Measurements from ENCODE around the gene CC2D2B. TPM values are rescaled to one million over a fixed set of nuclear protein-coding genes. Genes with fewer than 3 reads are reported as not detected.
"Not testable (repeated sequence)": the region's sequence is repeated elsewhere in the genome, so short reads cannot be mapped to it uniquely, and the experiment has no call there.

The CC2D2B gene
- total and polyA plus RNA-seq, 2 experiments from 2014 or later: 0.39 TPM; not detected in 1

GRCh38 chr10:96043893-96044715 lies 136.3 kb downstream of the CC2D2B start:
- no peaks in the 10 kb centered on the region for H3K27me3 ChIP-seq (replicated peaks; ENCODE audit: insufficient read depth)
- H4K20me1 ChIP-seq (ENCODE audit: insufficient read depth): no peaks in the 10 kb centered on the region
- WGBS, 2 experiments (ENCODE audit: low coverage in 1 of 2, low lambda C conversion rate in 2 of 2, missing lambda C conversion rate in 2 of 2): 1 to 3% methylated on average over 46 to 49 of the region's 58 CpGs
- peaks cover 48% of the 10 kb centered on the region for H3K79me2 ChIP-seq (ENCODE audit: insufficient read depth)
- peaks cover 11% of the 10 kb centered on the region for H3K4me1 ChIP-seq (ENCODE audit: insufficient read depth)
- H3K9me2 ChIP-seq (ENCODE audit: insufficient read depth): no peaks in the 10 kb centered on the region
- peak overlapping the region; percentile 78 for H3K4me3 ChIP-seq
- H3K27ac ChIP-seq: peak overlapping the region; percentile 77
- TF ChIP-seq EZH2 (IDR thresholded peaks at IDR 0.05; ENCODE audit: insufficient read depth, poor library complexity, severe bottlenecking) (no peak), EZH2phosphoT487 (IDR thresholded peaks at IDR 0.05; ENCODE audit: insufficient read depth, low read depth) (no peak)
- H2AFZ ChIP-seq: peak overlapping the region; percentile 91
- H3F3A ChIP-seq (ENCODE audit: insufficient read depth): peaks cover 12% of the 10 kb centered on the region; the same call in 1 of the 2 replicates
- no peaks in the 10 kb centered on the region for H3K9me3 ChIP-seq (ENCODE audit: low read depth)
- H3K4me2 ChIP-seq (ENCODE audit: unreplicated experiment): peak overlapping the region; percentile 82
- H3K9ac ChIP-seq: peak overlapping the region; percentile 92
- DNase-seq: peak; percentile 78
- in situ Hi-C loops (cut with MboI): no loop called here
- H3K36me3 ChIP-seq (ENCODE audit: low read depth): no peaks in the 10 kb centered on the region

GRCh38 chr10:96044736-96045135 lies 137.0 kb downstream of the CC2D2B start:
- Histone ChIP-seq H2AFZ (peak overlapping the region; percentile 91), H3K4me1 (ENCODE audit: insufficient read depth) (peaks cover 11% of the 10 kb centered on the region), H3K4me3 (peak overlapping the region; percentile 78), H3K79me2 (ENCODE audit: insufficient read depth) (peaks cover 55% of the 10 kb centered on the region), H3K4me2 (ENCODE audit: unreplicated experiment) (peak overlapping the region; percentile 82), H4K20me1 (ENCODE audit: insufficient read depth) (no peaks in the 10 kb centered on the region), H3K27ac (peak overlapping the region; percentile 77), H3K9me2 (ENCODE audit: insufficient read depth) (no peaks in the 10 kb centered on the region), H3K9me3 (ENCODE audit: low read depth) (no peaks in the 10 kb centered on the region), H3K9ac (peak overlapping the region; percentile 92), H3K27me3 (replicated peaks; ENCODE audit: insufficient read depth) (no peaks in the 10 kb centered on the region), H3F3A (ENCODE audit: insufficient read depth) (peaks cover 12% of the 10 kb centered on the region; the same call in 1 of the 2 replicates), H3K36me3 (ENCODE audit: low read depth) (no peaks in the 10 kb centered on the region)
- in situ Hi-C loops (cut with MboI): no loop called here
- no peak for TF ChIP-seq EZH2phosphoT487 (IDR thresholded peaks at IDR 0.05; ENCODE audit: insufficient read depth, low read depth)
- no peak for TF ChIP-seq EZH2 (IDR thresholded peaks at IDR 0.05; ENCODE audit: insufficient read depth, poor library complexity, severe bottlenecking)
- 28 to 30% methylated on average over 8 of the region's 8 CpGs for WGBS, 2 experiments (ENCODE audit: low coverage in 1 of 2, low lambda C conversion rate in 2 of 2, missing lambda C conversion rate in 2 of 2)
- peak; percentile 75 for DNase-seq

- no peak for DNase-seq
- Histone ChIP-seq H3K4me2 (ENCODE audit: unreplicated experiment) (no peak overlapping the region), H3K9me2 (ENCODE audit: insufficient read depth) (no peaks in the 10 kb centered on the region), H4K20me1 (ENCODE audit: insufficient read depth) (no peaks in the 10 kb centered on the region), H3K4me1 (ENCODE audit: insufficient read depth) (peaks cover 11% of the 10 kb centered on the region), H3K27me3 (replicated peaks; ENCODE audit: insufficient read depth) (no peaks in the 10 kb centered on the region), H3K9me3 (ENCODE audit: low read depth) (no peaks in the 10 kb centered on the region), H3K4me3 (no peak overlapping the region), H3K9ac (no peak overlapping the region), H2AFZ (no peak overlapping the region), H3F3A (ENCODE audit: insufficient read depth) (peaks cover 12% of the 10 kb centered on the region; the same call in 1 of the 2 replicates), H3K79me2 (ENCODE audit: insufficient read depth) (peaks cover 73% of the 10 kb centered on the region), H3K36me3 (ENCODE audit: low read depth) (peaks cover 10% of the 10 kb centered on the region), H3K27ac (no peak overlapping the region)
- in situ Hi-C loops (cut with MboI): no loop called here
- no peak for TF ChIP-seq EZH2 (IDR thresholded peaks at IDR 0.05; ENCODE audit: insufficient read depth, poor library complexity, severe bottlenecking)
- no peak for TF ChIP-seq EZH2phosphoT487 (IDR thresholded peaks at IDR 0.05; ENCODE audit: insufficient read depth, low read depth)
- 100% methylated on average over 1 of the region's 1 CpG for WGBS, 2 experiments (ENCODE audit: low coverage in 1 of 2, low lambda C conversion rate in 2 of 2, missing lambda C conversion rate in 2 of 2)
Measured at GRCh38 chr10:96046546-96046945, 138.8 kb downstream of the CC2D2B start.

- TF ChIP-seq EZH2 (IDR thresholded peaks at IDR 0.05; ENCODE audit: insufficient read depth, poor library complexity, severe bottlenecking) (no peak), EZH2phosphoT487 (IDR thresholded peaks at IDR 0.05; ENCODE audit: insufficient read depth, low read depth) (no peak)
- in situ Hi-C loops (cut with MboI): no loop called here
- WGBS, 2 experiments (ENCODE audit: low coverage in 1 of 2, low lambda C conversion rate in 2 of 2, missing lambda C conversion rate in 2 of 2): 85 to 86% methylated on average over 4 of the region's 4 CpGs
Measured at GRCh38 chr10:96047004-96047649, 139.4 kb downstream of the CC2D2B start.

GRCh38 chr10:96047925-96048324 lies 140.2 kb downstream of the CC2D2B start:
- H3K9me2 ChIP-seq (ENCODE audit: insufficient read depth); DNase-seq; H3F3A ChIP-seq (ENCODE audit: insufficient read depth); H3K9me3 ChIP-seq (ENCODE audit: low read depth); H3K27ac ChIP-seq; H3K4me3 ChIP-seq; H3K9ac ChIP-seq; H3K27me3 ChIP-seq (replicated peaks; ENCODE audit: insufficient read depth); H3K4me1 ChIP-seq (ENCODE audit: insufficient read depth); H3K4me2 ChIP-seq (ENCODE audit: unreplicated experiment); H2AFZ ChIP-seq; in situ Hi-C loops (cut with MboI); H4K20me1 ChIP-seq (ENCODE audit: insufficient read depth): not testable (repeated sequence)
- Histone ChIP-seq H3K79me2 (ENCODE audit: insufficient read depth) (peaks cover 86% of the 10 kb centered on the region), H3K36me3 (ENCODE audit: low read depth) (peaks cover 14% of the 10 kb centered on the region)
- 91 to 93% methylated on average over 3 of the region's 3 CpGs for WGBS, 2 experiments (ENCODE audit: low coverage in 1 of 2, low lambda C conversion rate in 2 of 2, missing lambda C conversion rate in 2 of 2)

More at GRCh38 chr10:96047004-96047649, 139.4 kb downstream of the CC2D2B start:
- H3K9me3 ChIP-seq (ENCODE audit: low read depth): no peaks in the 10 kb centered on the region
- H4K20me1 ChIP-seq (ENCODE audit: insufficient read depth): no peaks in the 10 kb centered on the region
- no peak overlapping the region for H3K9ac ChIP-seq
- H3K79me2 ChIP-seq (ENCODE audit: insufficient read depth): peaks cover 78% of the 10 kb centered on the region
- peaks cover 14% of the 10 kb centered on the region for H3K36me3 ChIP-seq (ENCODE audit: low read depth)
- no peak overlapping the region for H3K27ac ChIP-seq
- peaks cover 11% of the 10 kb centered on the region for H3K4me1 ChIP-seq (ENCODE audit: insufficient read depth)
- no peak overlapping the region for H2AFZ ChIP-seq
- no peaks in the 10 kb centered on the region for H3K9me2 ChIP-seq (ENCODE audit: insufficient read depth)
- DNase-seq: no peak
- H3K4me2 ChIP-seq (ENCODE audit: unreplicated experiment): no peak overlapping the region
- H3K27me3 ChIP-seq (replicated peaks; ENCODE audit: insufficient read depth): no peaks in the 10 kb centered on the region
- H3F3A ChIP-seq (ENCODE audit: insufficient read depth): peaks cover 12% of the 10 kb centered on the region; the same call in 1 of the 2 replicates
- H3K4me3 ChIP-seq: no peak overlapping the region

All from GM23248 (cell line).